Renal cortex interstitium (tissue), 11 donors: ENCODE measurements around the gene NOP9. TPM values are rescaled to one million over a fixed set of nuclear protein-coding genes. Genes with fewer than 3 reads are reported as not detected.

ENCODE experiments used
- DNase-seq, 11 donors: peaks; one replicate each; pipeline ENCODE4 v3.0.0-alpha.2; 2013; ENCODE audit warnings: low read depth in 9 of 11, low spot score in 4 of 11; ENCODE audit errors: extremely low read depth in 1 of 11
- polyA plus RNA-seq, 3 donors: library from polyadenylated mRNA; unstranded; fragments of 120-200 nt; gene quantifications; one replicate each; pipeline ENCODE4 v1.2.1, GENCODE V29; 2013; ENCODE audit not compliant: insufficient read length in 3 of 3

The NOP9 gene
- polyA plus RNA-seq, 3 donors = 25.8 to 28.5 (median 26.7) TPM

DNA sequence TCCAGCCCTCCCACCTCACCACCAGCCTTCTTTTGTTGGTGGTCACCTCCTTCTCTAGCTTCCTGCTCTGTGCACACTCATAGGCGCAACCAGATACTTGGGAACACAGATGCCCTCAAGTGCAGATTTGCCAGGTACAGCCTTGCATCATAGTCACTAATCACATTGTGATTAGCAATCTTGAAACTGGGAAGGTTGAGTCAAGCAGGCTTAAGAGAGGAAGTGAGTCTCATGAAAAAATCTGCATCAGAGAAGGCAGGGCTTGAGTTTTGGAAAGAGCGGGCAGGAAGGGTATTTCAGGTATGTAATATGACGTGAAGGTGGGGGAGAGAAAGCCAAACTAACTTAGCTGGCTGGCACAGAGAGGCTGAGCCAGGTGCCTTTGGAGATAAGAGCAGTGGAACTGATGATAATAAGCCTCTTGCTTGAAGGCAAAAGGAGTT, 25.5 kb upstream of the NOP9 start:
- DNase-seq = no peak

DNA sequence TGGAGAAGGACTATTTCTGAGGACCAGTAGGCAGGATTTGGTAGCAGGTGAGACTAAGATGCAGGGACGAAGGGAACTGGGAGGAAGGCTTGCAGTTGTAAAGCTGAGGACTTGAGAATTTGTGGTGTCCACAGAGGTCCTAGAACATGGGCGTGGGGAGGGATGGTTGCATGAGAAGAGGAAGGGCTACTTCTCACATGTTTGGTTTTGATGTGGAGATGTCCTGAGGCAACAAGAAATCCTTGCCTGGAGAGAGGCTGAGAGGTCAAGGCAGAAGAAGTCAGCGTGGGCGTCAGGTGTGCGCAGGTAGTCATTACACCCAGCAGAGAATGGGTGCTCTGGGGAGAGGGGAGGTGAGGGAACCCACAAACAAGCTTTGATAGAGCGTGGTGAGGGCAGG, 22.6 kb upstream of the NOP9 start:
- no peak for DNase-seq

- no peak for DNase-seq
These were observed 21.9 kb upstream of the NOP9 start for GRCh38 chr14:24277606-24278321.

DNA sequence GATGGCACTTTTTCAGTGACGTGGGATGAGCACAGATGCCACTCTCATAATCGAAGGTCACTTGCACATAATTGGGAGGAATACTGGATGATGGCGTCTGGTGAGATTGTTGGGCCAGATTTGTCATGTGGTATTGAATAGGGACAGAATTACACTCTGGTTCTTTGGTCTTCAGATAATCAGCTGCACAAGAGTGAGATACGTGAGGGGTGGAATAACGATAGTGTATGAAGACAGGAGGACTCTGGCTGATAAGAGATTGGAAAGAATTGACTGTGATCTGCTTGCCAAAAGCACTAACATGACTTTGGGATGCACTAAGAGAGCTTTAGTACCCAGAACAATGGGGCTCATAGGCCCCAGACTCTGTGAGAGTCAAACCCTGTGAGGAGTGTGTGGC, 21.2 kb upstream of the NOP9 start:
- DNase-seq = no peak

- no peak for DNase-seq
These were observed 20.1 kb upstream of the NOP9 start for GRCh38 chr14:24279301-24280186.

GRCh38 chr14:24280797-24281460, 18.7 kb upstream of the NOP9 start:
- no peak for DNase-seq

DNA sequence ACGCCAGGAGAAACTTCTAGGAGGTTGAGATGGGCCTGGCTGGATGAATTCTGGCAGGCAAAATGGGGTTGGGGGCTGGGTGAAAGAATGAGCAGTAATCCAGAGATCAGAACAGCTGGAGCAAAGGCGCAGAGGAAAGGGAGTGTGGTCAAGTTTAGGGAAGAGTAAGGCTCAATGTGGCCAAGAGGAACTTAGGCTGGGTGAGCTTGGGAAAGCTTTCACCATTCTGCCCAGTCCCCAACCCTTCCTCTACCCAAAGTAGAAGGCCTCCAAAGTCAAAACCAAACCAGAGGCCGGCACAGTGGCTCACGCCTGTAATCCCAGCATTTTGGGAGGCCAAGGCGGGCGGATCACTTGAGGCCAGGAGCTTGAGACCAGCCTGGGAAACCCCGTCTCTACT, 18.0 kb upstream of the NOP9 start:
- DNase-seq = no peak

DNA sequence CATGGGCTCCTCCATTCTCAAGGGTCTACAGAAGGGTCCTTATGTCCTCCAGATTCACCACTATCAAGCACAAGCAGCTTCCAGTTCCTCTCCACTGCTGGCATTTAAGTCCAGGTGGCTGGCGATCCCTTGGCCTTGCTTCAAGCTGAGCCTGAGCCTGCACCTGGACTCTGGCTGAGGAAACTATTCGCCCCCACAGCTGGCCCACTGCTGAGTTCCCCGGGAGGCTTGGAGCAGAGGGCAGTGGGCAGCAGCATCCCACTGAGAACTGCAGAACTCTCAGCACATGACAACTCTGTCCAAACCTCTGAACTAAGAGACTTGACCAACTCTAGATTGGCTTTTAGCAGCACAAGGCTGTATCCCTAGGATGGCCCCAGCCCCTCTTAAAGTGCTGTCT, 16.9 kb upstream of the NOP9 start:
- DNase-seq = no peak

DNA sequence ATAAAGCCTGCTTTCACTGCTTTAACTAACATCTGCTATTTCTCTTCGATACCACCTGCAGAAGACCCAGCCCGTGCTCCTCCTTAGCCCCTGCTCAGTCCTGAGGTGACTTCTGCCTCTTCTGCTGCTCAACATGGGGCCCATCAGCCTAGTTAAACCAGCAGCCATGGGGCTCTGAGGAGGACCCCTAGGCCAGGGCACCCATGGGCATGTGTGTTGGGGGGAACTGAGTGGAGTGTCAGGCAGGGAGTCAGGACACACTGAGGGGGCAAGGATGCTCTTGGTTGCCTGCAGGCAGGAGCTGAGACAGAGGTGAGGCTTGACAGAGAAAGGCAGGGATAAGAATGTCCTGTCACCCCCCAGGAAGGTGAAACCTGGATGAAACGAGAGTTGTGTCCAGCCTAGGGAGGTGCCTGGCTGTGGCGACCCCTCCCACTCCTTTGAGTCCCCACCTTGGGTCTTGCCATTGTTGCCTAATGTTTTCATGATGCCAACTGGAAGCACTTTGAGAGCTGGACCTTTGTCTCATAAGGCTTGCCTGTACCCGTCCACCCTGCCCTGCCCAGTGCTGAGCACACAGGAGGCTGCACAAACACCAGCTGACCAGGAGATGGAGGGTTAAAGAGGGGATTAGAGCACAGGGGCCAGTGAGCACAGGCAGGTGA, 15.7 kb upstream of the NOP9 start:
- DNase-seq = no peak

GRCh38 chr14:24284501-24285035, 15.1 kb upstream of the NOP9 start:
- no peak for DNase-seq

DNA sequence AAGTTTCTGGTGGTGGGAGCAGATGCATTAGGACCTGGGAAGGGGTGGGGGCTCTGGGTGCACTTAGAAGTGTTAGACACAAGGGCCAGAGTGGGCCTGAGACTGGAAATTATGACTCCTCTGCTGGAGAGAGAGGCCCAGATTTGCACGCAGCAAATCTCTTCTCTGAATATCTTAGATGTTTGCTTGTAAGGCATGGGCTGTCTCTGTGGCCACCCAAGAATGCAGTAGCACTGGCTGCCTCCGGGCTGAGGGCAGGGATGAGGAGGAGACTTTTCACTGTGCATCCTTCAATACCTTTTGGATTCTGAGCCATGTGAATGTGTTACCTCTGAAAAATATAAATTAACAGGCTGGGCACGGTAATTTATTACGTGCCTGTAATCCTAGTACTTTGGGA, 14.3 kb upstream of the NOP9 start:
- no peak for DNase-seq

DNA sequence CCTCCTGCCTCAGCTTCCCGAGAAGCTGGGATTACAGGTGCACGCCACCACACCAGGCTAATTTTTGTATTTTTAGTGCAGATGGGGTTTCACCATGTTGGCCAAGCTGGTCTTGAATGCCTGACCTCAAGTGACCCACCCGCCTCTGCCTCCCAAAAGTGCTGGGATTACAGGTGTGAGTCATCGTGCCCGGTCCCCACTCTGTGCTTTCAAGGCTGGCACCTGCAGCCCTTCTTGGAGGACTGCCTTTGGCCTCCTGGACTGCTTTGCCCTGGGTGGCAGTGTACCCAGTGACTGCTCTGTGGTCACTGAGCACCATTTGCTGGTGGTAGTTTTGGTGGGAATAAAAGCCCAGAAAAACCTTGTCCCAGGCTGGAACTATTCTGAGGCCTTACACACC, 12.7 kb upstream of the NOP9 start:
- DNase-seq = no peak

DNA sequence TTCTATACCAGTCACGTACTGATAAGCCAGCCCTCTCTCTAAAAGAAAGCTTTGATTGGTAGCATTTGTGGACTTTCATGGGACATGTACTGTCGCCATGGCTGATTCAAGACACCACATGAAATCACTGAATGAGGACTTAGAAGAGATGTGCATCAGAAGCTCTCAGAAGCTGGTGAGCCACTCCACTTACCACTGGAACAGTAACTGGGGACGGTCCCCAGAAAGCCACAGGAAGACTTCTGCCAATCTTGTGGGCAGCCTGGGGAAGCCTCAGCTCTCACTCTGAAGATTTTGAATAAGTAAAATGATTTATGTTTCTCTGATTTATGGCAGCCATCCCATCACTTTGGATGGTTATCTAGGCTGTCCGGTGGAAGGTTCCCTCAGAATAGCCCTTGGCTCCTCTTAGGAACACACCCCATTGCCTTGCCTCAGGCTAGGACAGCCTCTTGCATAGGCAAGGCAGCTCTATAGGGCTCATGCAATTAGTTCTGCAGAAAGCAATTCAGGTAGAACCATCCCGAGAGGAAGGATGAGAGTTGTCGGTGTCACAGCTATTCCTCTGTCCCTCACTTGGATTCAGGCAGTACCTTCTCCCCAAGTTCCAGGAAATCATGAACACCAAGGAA, 9.9 kb upstream of the NOP9 start:
- no peak for DNase-seq

DNA sequence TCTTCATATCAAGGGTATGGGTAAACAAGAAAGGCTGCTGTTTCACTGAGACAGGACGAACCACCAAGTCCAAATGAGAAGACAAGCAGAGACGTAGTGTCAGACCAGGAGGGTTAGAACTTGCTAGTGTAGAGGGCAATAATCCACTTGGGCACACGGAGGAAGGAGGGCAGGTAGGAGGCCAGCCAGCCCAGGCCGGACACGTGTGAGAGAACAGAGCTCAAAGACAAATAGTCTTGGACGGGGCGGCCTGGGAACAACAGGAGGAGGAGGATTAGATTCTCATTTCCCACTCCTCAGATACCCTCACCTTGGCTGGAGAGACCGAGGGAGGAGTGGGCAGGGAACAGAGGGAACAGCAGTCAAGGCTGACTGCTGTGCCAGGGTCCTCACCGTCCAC, 8.9 kb upstream of the NOP9 start:
- DNase-seq = no peak

DNA sequence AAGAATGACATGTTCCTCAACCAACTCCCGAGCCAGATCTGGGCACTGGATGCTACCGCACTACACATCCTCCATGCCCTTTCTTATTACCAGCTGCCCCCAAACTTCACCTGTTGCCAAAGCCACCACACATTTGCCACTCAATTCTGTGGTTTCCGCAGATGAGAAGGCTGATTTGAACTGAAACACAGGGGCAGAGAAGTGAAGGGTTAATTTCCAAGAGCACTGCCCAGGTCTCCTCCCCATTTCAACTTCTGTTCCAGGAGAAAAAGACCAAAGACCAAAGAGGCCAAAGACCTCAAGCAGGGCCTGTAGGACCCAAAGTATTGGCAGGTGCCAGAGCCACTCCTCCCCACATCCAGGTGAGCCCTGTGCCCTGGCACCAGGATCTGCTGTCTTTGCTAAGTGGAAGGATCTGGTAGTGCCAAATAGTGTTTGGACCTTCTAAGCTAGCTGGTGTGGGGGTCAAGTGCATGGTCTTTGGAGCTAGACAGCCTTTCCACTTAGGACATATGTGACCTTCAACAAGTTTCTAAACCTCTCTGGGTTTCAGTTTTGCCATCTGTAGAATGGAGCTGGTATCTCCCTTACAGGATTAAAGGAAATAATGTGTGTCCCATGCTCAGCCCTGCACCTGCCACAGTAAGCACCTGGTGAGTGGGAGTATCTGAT, 8.1 kb upstream of the NOP9 start:
- DNase-seq = no peak

DNA sequence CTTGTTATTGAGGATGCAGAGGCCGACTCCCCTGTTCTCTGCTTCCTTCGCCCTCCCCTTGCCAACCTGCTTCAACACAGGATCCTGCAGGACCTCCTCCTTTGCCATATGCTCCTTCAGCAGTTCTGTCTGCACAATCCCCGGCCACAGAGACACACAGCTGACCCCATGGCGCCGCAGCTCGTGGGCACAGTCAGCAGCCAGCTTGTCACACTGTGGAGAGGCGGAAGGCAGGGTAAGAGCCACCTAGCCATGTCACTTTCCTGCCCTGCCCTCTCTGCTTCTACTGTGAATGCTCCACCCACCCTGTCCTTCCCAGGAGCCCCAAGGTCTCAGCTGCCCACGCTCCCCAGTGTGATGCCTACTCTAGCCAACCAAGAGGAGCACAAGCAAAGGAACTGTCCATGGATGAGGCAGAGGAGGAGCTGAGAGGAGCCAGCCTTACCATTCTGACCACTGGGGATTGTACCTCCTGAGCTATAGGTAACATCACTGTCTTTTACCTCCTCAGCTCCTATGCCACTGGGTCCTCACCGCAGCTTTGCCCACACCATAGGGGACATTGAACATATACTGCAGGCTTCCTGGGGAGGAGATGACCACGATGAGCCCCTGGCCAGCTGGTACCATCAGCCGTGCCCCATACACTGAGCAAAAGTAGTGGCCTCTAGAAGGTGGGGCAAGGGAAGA, 7.4 kb upstream of the NOP9 start:
- no peak for DNase-seq

DNA sequence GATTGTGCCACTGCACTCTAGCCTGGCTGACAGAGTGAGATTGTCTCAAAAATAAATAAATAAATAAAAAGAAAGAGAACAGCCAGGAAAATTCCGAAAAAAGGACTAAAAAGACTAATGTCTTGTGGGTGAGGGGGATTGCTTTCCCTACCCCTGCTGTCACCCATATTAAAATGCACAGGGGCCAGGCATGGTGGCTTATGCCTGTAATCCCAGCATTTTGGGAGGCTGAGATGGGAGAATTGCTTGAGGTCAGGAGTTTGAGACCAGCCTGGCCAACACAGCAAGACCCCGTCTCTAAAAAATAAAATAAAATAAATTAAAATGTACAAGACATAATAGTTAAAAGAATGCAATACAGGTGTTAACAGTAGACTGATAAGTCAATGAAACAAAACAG, 6.1 kb upstream of the NOP9 start:
- no peak for DNase-seq
